DMS114 treated with DMSO at 0.1 percent for 48 hours (cell line): Measurements from ENCODE around the gene ULBP2.
"Not testable (repeated sequence)": the region's sequence is repeated elsewhere in the genome, so short reads cannot be mapped to it uniquely, and the experiment has no call there.

Experiments used
- DNase-seq: peaks from one replicate; lab custom pipeline; 2025; ENCODE audit not compliant: unreplicated experiment; lab: John Stamatoyannopoulos, UW

The ULBP2 gene

GRCh38 chr6:149908480-149908879 lies 33.3 kb upstream of the ULBP2 start:
- DNase-seq: not testable (repeated sequence)

GRCh38 chr6:149909701-149910470 lies 31.9 kb upstream of the ULBP2 start:
- DNase-seq: no peak

DNA sequence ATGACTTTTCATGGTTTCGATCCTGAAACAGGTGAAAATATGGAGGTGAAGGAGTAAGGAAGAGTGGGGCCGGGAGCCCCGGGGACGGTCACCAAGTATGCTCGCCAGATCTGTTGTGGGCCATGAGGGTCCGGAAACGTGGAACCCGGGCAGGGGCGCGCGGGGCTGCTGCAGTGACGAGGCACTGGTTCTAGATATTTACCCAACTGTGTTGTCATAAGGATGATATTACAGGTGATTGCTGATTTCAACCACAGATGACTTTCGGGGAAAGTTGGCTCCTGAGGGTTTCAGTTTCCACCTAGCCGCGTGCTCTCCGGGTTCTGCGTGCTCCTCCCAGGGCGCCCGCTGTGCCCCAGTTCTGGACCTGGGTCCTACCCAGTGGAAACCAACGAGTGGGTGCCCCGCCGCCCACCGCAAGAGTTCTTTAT lies 31.1 kb upstream of the ULBP2 start:
- DNase-seq: no peak

GRCh38 chr6:149912680-149913079 lies 29.1 kb upstream of the ULBP2 start:
- not testable (repeated sequence) for DNase-seq

DNA sequence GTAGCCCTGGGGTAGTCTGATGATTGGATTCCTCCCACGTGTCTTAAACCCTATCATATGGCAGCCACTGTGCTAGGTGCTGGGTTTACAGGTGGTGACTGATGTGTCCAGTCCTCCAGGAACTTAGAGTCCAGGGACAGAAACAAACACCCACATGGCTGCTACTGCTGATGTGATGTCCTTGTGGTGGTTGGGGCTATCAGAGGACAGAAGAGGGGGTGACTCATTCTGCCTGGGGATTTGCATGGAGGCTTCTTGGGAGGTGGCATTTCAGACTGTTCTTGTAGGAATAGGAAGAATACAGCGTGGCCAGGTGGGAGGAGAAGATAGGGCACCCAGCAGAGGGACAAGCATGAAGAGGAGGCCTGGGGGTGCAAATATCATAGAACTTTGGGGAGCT lies 28.7 kb upstream of the ULBP2 start:
- no peak for DNase-seq

DNA sequence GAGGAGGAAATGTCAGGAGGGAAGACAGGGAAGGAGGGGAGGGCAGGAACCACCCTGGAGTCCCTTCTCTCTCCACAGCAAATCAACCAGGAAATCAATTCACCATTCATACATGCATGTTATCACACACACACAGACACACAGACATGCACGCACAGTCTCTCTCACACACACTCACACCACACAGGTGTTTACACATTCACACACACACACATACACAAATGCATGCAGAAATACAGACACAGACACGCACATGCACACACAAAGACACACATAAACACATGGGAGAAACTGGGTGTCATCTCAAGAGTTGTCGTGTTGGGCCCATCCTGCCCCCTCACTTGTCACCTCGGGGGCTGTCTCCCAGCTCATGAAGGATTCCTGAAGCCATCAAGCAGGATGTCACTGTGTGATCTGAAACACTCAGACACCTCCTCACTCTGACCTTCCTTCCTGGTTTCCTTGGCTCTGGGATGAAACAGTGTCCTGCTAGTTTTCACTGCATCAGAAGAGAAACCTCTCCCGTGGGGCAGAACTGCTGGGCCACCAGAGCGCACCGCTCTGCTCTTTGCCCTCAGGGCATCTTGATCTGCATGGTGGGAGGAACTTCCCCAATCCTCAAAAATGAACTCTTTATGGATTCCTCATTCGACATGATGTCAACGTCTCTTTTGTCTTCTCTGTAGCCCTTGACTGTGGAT lies 28.1 kb upstream of the ULBP2 start:
- DNase-seq: no peak

DNA sequence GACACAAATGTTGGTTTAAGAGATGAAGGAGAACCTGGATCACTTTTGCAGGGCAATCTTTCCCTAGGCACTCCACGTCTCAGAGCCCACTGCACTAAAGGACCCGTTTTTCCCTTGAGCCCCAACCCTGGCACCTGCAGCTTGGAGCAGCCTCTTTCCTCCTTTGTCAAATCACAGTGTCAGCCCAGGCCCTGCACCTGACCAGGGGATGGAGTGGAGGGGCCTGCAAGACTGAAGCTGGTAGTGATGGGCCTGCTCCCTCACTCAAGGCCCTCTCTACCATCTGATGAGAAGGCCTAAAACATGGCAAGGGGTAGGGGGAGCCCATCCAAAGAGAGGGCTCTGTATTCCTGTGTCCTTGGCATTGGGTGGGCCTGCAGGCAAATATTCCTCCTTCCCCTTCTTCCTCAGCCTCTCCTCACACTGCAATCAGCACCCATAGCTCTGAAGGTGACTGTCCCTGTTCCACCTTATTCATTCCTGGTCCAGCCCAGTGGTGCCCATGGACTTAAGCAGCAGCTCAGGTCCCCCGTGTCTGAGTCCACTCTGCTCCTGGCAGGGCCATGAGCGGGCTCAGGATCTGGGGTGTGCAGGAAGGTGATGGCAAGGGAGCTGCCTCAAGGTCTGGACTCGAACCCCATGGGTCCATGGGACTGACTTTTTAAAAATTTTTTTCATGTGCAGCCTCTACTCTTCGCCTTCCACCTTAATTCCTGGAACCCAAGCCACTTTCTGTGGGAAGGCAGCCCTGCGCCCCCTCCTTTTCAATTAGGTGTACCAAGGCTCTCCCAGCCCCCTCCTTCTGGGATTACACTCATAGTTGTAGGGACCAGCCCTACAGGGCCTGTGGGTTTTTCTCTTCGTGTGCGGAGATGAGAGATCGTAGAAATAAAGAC lies 25.6 kb upstream of the ULBP2 start:
- no peak for DNase-seq

- no peak for DNase-seq
These were observed 24.1 kb upstream of the ULBP2 start for GRCh38 chr6:149917679-149918078.

DNA sequence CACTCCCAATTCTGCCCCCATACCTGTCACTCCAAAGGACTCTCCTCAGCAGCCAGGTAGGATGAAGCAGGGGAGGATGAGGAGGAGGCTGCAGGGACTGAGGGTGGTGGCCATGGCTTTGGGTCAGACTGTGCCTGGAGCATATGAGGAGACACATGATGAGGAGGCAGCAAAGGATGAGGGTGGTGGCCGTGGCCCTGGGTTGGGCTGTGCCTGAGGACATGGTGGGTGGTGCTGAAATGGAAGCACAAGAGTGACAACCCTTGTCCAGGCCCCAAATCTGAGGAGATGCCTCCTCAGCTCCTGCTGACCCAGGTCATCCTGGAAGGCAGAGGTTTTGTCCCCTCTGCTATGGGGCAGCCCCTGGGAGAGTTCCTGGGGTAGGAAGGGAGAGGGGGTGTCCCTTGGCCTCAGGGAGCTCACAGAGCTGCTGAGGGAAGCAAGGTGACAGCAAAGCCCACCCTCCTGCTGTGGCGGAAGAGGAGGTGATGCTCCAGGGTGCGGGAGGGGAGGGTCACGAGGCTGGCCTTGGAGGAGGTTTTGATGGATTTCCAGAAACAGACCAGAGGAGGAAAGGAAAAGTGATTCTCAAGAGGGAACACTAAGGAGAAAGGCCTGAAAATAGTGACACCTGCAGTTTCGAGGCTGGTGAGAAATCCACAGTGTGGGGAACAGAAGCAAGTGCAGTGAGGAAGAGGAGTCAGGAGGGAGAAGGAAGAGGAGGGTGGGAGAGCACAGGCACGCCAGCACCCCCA lies 23.5 kb upstream of the ULBP2 start:
- no peak for DNase-seq

DNA sequence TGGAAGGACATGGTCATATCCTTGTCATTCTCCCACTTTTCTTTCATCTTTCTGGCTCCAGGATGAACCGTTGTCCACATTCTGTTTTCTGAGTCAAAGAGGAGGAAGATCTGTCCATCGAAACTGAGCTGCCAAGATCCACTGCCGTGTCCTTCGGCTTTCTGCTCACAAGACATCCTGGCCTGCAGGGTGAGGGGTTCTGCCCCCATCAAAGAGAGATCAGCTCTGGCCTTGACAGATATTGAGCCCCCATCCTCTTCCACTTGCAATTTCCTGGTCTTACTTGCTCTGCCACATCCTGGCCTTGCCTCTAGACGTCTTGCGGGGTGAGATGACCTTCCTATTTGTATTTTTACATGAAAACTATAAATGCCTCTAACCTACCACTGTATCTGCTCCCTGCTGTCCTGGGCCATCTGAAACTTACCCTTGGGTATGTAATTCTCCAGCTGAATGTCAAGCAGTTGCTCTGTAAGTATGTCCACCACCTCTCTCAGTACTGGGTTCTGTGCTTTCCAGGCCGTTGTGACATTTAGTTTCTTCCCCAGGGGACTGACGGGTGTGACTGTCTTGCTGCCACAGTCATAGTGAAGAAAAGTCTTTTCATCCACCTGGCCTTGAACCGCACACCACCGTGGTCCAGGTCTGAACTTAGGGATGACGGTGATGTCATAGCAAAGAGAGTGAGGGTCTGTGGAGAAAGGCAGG lies 22.5 kb upstream of the ULBP2 start:
- not testable (repeated sequence) for DNase-seq

DNA sequence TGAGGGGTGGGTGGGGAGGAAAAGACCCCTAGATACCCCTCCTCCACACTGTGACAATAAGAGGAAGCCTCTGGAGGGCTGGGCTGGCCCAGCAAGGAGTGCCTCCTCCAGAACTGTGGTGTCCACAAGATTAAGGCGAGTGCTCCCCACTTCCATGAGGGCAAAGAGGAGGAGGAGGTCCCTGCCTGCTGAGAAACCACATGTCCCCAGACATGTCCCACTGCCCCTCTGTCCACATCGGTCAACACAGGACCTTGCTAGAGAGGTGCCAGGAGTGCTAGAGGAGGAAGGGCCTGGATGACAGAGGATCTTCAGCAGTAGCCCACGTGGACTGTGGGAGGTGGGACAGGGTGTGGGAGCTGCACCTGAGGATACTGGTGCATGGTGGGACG lies 22.0 kb upstream of the ULBP2 start:
- no peak for DNase-seq

GRCh38 chr6:149921361-149921760 lies 20.5 kb upstream of the ULBP2 start:
- no peak for DNase-seq

GRCh38 chr6:149922091-149922490 lies 19.7 kb upstream of the ULBP2 start:
- DNase-seq: not testable (repeated sequence)

DNA sequence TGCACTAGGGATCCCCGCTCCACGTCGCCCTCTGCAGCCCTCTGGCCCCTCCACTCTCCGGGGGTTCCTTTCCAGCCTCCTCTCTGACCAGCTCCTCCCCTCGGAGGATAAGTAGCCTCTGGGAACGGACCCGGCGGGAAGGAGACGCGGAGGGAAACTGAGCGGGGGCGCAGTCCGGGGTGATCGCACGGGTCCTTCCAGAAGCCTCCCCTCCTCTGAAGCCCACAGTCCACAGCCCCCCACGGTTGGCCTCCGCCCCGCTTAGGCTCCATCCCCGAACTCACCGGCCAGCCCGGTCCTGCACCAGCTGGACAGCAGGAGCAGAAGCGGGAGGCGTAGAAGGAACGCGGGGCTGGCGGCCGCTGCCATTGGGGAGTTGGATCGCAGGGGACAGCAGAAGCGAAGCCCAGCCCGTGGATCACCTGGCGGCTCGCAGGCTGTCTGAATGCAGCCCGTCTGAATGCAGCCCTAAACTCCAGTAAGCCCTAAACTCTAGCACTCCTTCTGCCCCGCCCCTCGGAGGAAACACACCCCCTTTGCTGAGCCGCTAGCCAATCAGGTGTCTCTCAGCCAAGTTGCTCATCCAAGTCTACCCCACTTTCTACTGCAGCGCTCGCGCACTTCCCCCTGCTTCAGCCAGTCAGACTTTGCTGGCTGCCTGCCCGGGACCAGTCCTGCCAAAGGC lies 19.0 kb upstream of the ULBP2 start, which contains the start of gene RAET1G:
Gene RAET1G, minus strand, starts transcription at position 480 of the 685 bp plus-strand sequence. Its CDS starts 111 bp downstream, at position 369.
- peak; percentile 74 for DNase-seq

DNA sequence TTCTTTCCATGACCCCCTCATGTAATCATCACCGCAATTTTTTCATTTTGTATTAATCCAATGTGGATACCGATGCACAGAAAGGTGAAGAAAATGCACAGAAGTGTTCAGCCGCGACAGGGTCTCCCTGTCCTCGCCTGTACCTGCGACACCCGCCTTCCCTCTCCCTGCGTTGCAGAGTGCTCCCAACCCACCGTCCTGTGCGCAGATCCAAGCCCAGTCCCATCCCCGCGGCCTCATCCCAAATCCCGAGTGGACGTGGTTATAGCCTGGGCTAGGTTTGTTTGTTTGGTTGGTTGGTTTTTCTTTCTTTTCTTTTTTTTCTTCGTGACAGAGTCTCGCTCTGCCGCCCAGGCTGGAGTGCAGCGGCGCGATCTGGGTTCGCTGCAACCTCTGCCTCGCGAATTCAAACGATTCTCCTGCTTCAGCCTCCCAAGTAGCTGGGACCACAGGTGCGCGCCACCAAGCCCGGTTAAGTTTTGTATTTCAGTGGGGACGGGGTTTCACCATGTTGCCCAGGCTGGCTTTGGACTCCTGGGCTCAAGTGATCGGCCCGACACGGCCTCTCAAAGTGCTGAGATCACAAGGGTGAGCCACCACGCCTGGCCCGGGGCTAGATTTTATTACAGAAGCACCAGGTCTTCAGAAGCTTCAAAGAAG lies 18.4 kb upstream of the ULBP2 start:
- no peak for DNase-seq

- no peak for DNase-seq
These were observed 17.4 kb upstream of the ULBP2 start for GRCh38 chr6:149924206-149924932.

GRCh38 chr6:149924933-149925252 lies 16.9 kb upstream of the ULBP2 start:
- no peak for DNase-seq

DNA sequence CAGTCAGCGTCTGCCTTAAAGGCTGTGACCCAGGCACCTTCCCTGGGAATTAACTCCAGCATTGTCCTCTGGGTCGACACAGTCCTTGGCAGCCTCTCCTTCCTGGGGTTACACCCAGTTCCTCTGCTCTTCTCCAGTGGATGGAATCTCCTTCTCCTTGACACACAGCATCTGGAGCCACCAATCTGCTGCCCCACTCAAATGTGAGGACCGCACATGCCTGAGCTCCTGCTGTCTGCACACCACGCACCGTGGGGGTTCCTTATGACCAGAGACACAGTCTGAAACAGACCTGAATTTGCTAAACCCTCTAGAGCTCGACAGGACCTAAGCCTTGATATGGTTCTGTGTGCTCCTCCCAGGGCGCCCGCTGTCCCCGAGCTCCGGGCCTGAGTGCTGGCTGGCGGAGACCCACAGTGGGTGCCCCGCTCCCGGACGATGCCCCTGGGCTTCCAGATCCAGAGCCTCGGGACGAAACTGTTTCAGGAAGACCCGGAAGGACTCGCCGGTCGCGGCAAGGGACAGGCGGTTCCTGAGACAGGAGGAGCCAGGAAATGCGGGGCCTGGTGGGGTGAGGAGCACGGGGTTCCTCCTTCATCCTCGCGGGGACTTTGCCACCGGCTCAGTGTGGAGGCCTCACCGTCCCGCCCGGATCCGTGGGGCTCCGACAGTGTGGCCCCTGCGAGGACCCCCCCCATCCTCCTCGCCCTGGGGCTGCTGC lies 16.4 kb upstream of the ULBP2 start:
- DNase-seq: no peak
